Measurements from ENCODE around the gene TIMP4.

DNA sequence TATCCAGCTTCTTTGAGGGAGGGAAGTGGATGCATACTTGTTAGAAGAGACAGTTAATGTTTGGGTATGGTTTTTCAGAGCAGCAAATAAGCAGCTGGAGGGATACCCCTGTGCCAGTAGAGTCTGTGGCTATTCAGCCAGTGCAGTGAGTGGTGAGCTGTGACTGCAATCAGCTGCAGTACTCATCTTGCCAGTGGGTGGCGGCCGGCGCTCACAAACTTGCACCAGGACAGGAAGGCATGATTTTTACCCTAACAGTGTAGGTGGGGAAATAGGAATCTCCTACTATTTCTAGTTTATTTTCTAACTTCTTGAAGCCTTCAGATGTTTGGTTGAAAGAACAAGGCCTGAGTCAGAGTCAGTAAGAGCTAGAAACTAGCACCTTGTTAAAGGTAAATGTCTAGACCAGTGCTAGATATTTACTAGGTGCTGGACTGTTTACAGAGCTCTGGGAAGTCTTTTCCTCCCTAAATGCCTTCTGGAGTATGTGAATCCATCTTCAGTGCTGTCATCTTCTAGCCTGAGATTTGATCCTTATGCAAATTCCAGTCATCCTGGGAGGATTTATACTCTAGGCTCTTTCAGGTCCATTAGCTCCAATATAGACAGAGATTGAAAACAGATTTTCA is 23.6 kb downstream of the TIMP4 start:
- TF ChIP-seq CTCF (optimal IDR thresholded peaks at IDR 0.05 in 1 of 3, IDR thresholded peaks at IDR 0.05 in 1 of 3, conservative IDR thresholded peaks at IDR 0.05 in 1 of 3; ENCODE audit: extremely low read depth in 1 of 3, insufficient read depth in 2 of 3, low read length in 3 of 3) (peak; percentile 88 to 98 (median 93)), EZH2 (IDR thresholded peaks at IDR 0.05; ENCODE audit: low read length) (no peak)
